IMR-90 (cell line): ENCODE results near the gene UBE2J1. TPM values are rescaled to one million over a fixed set of nuclear protein-coding genes. Genes with fewer than 3 reads are reported as not detected.

Source experiments
- ATAC-seq: fragments of 200-7000 bp; cut with Tn5 transposase; 2 replicates; pipeline ENCODE4 v1.9.1; 2020; ENCODE audit warnings: low read depth, mild to moderate bottlenecking, moderate library complexity
- BruUV-seq: library from RNA; stranded (reverse); fragments of 400-500 nt; replicated peaks from 2 replicates; lab custom pipeline; 2021; lab: Mats Ljungman, UMichigan
- CTCF ChIA-PET: fragments of 300-600 bp; formaldehyde crosslinking; extraction: SDS; loops from one replicate; lab custom pipeline; 2021; ENCODE audit warnings: antibody characterized with exemption; lab: Yijun Ruan, JAX
- POLR2A ChIA-PET: fragments of 300-600 bp; sonication (Branson Sonifier 250); formaldehyde crosslinking; loops from one replicate; lab custom pipeline; 2022; ENCODE audit warnings: antibody characterized with exemption; ENCODE audit not compliant: unreplicated experiment; lab: Charles Lee
- DNase-seq: peaks from one replicate; pipeline ENCODE4 v3.0.0; 2013
- H2AFZ ChIP-seq: replicated peaks from 2 replicates; pipeline ENCODE3; 2013; ENCODE audit warnings: low read length, mild to moderate bottlenecking; ENCODE audit not compliant: poor library complexity
- H2AK5ac ChIP-seq: 2 replicates; pipeline ENCODE4 v1.6.1; 2013; ENCODE audit warnings: low read depth, low read length, inconsistent platforms
- H2AK9ac ChIP-seq: replicated peaks from 2 replicates; pipeline ENCODE3; 2013; ENCODE audit warnings: mild to moderate bottlenecking, low read depth, low read length, moderate library complexity; ENCODE audit not compliant: poor library complexity
- H2BK120ac ChIP-seq: 2 replicates; pipeline ENCODE4 v1.6.1; 2013; ENCODE audit warnings: low read depth, low read length, inconsistent platforms
- H2BK15ac ChIP-seq: 3 replicates; pipeline ENCODE4 v1.6.1; 2013; ENCODE audit warnings: low read depth, low read length, inconsistent platforms
- H2BK20ac ChIP-seq: 2 replicates; pipeline ENCODE4 v1.6.1; 2013; ENCODE audit warnings: low read depth, mild to moderate bottlenecking, inconsistent platforms, low read length, moderate library complexity
- H2BK5ac ChIP-seq: 2 replicates; pipeline ENCODE4 v1.6.1; 2013; ENCODE audit warnings: mild to moderate bottlenecking, low read depth, low read length, inconsistent platforms; ENCODE audit not compliant: poor library complexity, severe bottlenecking
- H3K14ac ChIP-seq: replicated peaks from 2 replicates; pipeline ENCODE4 v1.6.1; 2013; ENCODE audit warnings: low read depth, low read length, inconsistent platforms
- H3K18ac ChIP-seq: 2 replicates; pipeline ENCODE4 v1.6.1; 2013; ENCODE audit warnings: low read depth, low read length, control low read depth
- H3K23ac ChIP-seq: 2 replicates; pipeline ENCODE4 v1.6.1; 2013; ENCODE audit warnings: low read depth, low read length, inconsistent platforms
- H3K27ac ChIP-seq: 2 replicates; pipeline ENCODE4 v1.5.1; 2013; ENCODE audit warnings: mild to moderate bottlenecking, control low read depth, low read length; ENCODE audit not compliant: insufficient read depth
- H3K27me3 ChIP-seq: 2 replicates; pipeline ENCODE4 v1.6.1; 2013; ENCODE audit warnings: low read length; ENCODE audit not compliant: control insufficient read depth, insufficient read depth
- H3K36me3 ChIP-seq: 2 replicates; pipeline ENCODE4 v1.6.1; 2013; ENCODE audit warnings: low read length, mixed read lengths; ENCODE audit not compliant: control insufficient read depth, insufficient read depth
- H3K4ac ChIP-seq: 2 replicates; pipeline ENCODE4 v1.6.1; 2013; ENCODE audit warnings: low read depth, low read length, inconsistent platforms
- H3K4me1 ChIP-seq: 2 replicates; pipeline ENCODE4 v1.6.1; 2013; ENCODE audit warnings: low read length, mixed read lengths; ENCODE audit not compliant: control insufficient read depth, insufficient read depth
- H3K4me2 ChIP-seq: 2 replicates; pipeline ENCODE4 v1.6.1; 2013; ENCODE audit warnings: low read depth, mild to moderate bottlenecking, control low read depth, low read length, moderate library complexity
- H3K4me3 ChIP-seq: 2 replicates; pipeline ENCODE4 v1.5.1; 2013; ENCODE audit warnings: low read depth, mild to moderate bottlenecking, control low read depth, low read length, moderate library complexity; ENCODE audit not compliant: insufficient read depth
- H3K56ac ChIP-seq: 2 replicates; pipeline ENCODE4 v1.6.1; 2013; ENCODE audit warnings: low read length, inconsistent platforms; ENCODE audit not compliant: insufficient read depth; ENCODE audit errors: extremely low read depth
- H3K79me1 ChIP-seq, 2 experiments: 2 replicates each; pipeline ENCODE4 v1.6.1; 2013; ENCODE audit warnings: low read length in 2 of 2, inconsistent platforms in 1 of 2, low read depth in 1 of 2
- H3K9ac ChIP-seq: 2 replicates; pipeline ENCODE4 v1.6.1; 2013; ENCODE audit warnings: low read depth, low read length, control low read depth
- H3K9me1 ChIP-seq: 2 replicates; pipeline ENCODE4 v1.6.1; 2013; ENCODE audit warnings: low read length, inconsistent platforms; ENCODE audit not compliant: insufficient read depth
- H3K9me3 ChIP-seq: 2 replicates; pipeline ENCODE4 v1.6.1; 2013; ENCODE audit warnings: low read length; ENCODE audit not compliant: control insufficient read depth, insufficient read depth
- H4K20me1 ChIP-seq: 2 replicates; pipeline ENCODE4 v1.6.1; 2013; ENCODE audit warnings: low read length, inconsistent platforms; ENCODE audit not compliant: insufficient read depth
- H4K5ac ChIP-seq: 2 replicates; pipeline ENCODE4 v1.6.1; 2013; ENCODE audit warnings: mild to moderate bottlenecking, low read depth, low read length, control low read depth
- H4K8ac ChIP-seq, 2 experiments: 2 replicates each; pipeline ENCODE4 v1.6.1; 2013; ENCODE audit warnings: low read depth in 2 of 2, low read length in 2 of 2, control low read depth in 1 of 2, inconsistent platforms in 1 of 2
- H4K91ac ChIP-seq: 2 replicates; pipeline ENCODE4 v1.6.1; 2013; ENCODE audit warnings: low read depth, low read length, inconsistent platforms; ENCODE audit not compliant: insufficient read depth
- MAFK ChIP-seq: IDR thresholded peaks from 2 replicates; pipeline ENCODE4 v1.6.1; 2012; ENCODE audit warnings: low read depth, low read length, improper control_type of control experiment
- POLR2A ChIP-seq: IDR thresholded peaks from 2 replicates; pipeline ENCODE4 v1.6.1; 2012; ENCODE audit warnings: mild to moderate bottlenecking, low read depth, low read length
- WGBS, 2 experiments: methylation state at CpG; one replicate each; pipeline versions ENCODE4 v1.1.5 to v1.1.7; 2013; ENCODE audit warnings: missing lambda C conversion rate in 2 of 2; ENCODE audit not compliant: insufficient read length in 1 of 2; ENCODE audit errors: extremely low coverage in 2 of 2; 5-methylcytosine and 5-hydroxymethylcytosine counted together
- dilution Hi-C: fragments of 300-500 bp; cut with HindIII; formaldehyde crosslinking; loops from one replicate; pipeline ENCODE4 v1.14.3; 2018; ENCODE audit warnings: low sequenced_read_pairs; ENCODE audit not compliant: unreplicated experiment
- in situ Hi-C: fragments of 300-500 bp; cut with MboI; formaldehyde crosslinking; loops from 3 replicates; pipeline ENCODE4 v1.14.3; 2019; ENCODE audit warnings: low sequenced_read_pairs, inconsistent platforms, mixed read lengths
- intact Hi-C: fragments of 100-400 bp; cut with micrococcal nuclease; formaldehyde crosslinking; loops from 2 replicates; pipeline ENCODE4 v1.10.0; 2022
- polyA plus RNA-seq, 3 experiments: library from polyadenylated mRNA; depleted of rRNA; stranded (reverse); fragments of >200 nt; gene quantifications; 2 replicates each; pipeline ENCODE4 v1.2.3, GENCODE V29; 2012; ENCODE audit warnings: low replicate concordance in 1 of 3
- total RNA-seq: library from RNA; depleted of rRNA; stranded (reverse); fragments of >200 nt; gene quantifications from 2 replicates; pipeline ENCODE4 v1.2.3, GENCODE V29; 2012
- TF ChIP-seq, protein P1 (sequence below): fragments of 150-350 bp; IDR thresholded peaks from 2 replicates; pipeline ENCODE4 v1.6.1; 2017; ENCODE audit warnings: mild to moderate bottlenecking, antibody characterized with exemption, low read length, low read depth

UBE2J1 gene
- total and polyA plus RNA-seq, 2 of the 4 experiments (the other 2 are of a cell fraction), result 20.9 to 35.3 TPM

DNA sequence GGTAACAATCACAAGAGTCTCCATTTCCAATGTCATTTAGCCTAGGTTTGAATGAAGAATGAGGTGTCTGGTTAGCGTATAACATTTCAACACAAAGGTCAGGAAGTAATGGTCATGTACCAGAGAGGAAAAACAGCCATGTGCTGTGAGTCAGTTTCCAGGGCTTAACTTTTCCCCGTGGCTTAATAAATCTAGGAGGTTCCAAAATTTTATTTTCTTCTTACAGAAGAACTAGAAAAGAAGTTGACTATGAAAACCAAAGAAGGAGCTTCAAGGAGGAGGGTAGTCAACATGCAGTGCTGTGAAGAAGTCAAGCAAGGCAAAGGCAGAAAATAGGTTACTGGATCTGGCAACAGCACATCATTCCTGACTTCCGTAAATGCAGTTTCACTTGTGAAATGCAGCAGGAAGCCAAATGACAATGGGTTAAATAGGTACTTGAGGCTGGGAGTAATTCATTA, 29.0 kb downstream of the UBE2J1 start:
- Histone ChIP-seq H3K79me1 (no peaks in the 10 kb centered on the region; a peak in 1 of 4 replicates), H3K23ac (no peak overlapping the region), H4K8ac (no peak overlapping the region), H2AK5ac (no peak overlapping the region), H3K4me2 (no peak overlapping the region), H3K4me1 (no peaks in the 10 kb centered on the region), H3K9me3 (no peaks in the 10 kb centered on the region), H4K20me1 (no peaks in the 10 kb centered on the region), H2BK15ac (no peak overlapping the region), H4K91ac (no peak overlapping the region), H3K14ac (no peak overlapping the region), H3K18ac (no peak overlapping the region), H2AK9ac (no peak overlapping the region), H3K27me3 (no peaks in the 10 kb centered on the region), H3K4ac (no peak overlapping the region), H3K9me1 (no peaks in the 10 kb centered on the region), H4K5ac (no peak overlapping the region), H3K9ac (no peak overlapping the region), H2AFZ (no peak overlapping the region), H3K56ac (no peak overlapping the region), H2BK120ac (no peak overlapping the region), H2BK5ac (no peak overlapping the region), H3K27ac (no peak overlapping the region), H3K4me3 (no peak overlapping the region), H2BK20ac (no peak overlapping the region), H3K36me3 (peaks cover 8% of the 10 kb centered on the region)
- ATAC-seq (no peak), DNase-seq (peak; percentile 41)
- in situ Hi-C loops, result no loop called here
- TF ChIP-seq, protein P1, sequence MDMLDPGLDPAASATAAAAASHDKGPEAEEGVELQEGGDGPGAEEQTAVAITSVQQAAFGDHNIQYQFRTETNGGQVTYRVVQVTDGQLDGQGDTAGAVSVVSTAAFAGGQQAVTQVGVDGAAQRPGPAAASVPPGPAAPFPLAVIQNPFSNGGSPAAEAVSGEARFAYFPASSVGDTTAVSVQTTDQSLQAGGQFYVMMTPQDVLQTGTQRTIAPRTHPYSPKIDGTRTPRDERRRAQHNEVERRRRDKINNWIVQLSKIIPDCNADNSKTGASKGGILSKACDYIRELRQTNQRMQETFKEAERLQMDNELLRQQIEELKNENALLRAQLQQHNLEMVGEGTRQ, result no peak
- TF ChIP-seq POLR2A (no peak), MAFK (no peak)
- WGBS, 2 experiments, result no CpG with 5 or more reads among the region's 3 CpGs
- dilution Hi-C loops, result no loop called here
- BruUV-seq, result no TSS peak
- intact Hi-C loops, result no loop called here
- CTCF ChIA-PET, result no interaction called here
- POLR2A ChIA-PET, result no interaction called here
